ENCODE measurements around the gene TMEM163.

GRCh38 chr2:134491022-134491421 lies 227.8 kb downstream of the TMEM163 start:
- TF ChIP-seq POLR2AphosphoS5 (IDR thresholded peaks at IDR 0.05), result no peak
- TF ChIP-seq EP300 (IDR thresholded peaks at IDR 0.05), result no peak
- no peak for TF ChIP-seq CTCF (IDR thresholded peaks at IDR 0.05)
- no peak for TF ChIP-seq POLR2A (IDR thresholded peaks at IDR 0.05)
